GM23338 (cell line): ENCODE measurements around the gene RGCC. TPM values are rescaled to one million over a fixed set of nuclear protein-coding genes. Genes with fewer than 3 reads are reported as not detected.

Experiments used
- ATAC-seq: fragments of 200-7000 bp; cut with Tn5 transposase; 3 replicates; pipeline ENCODE4 v1.9.1; 2020
- DNase-seq: peaks from one replicate; pipeline ENCODE4 v3.0.0-alpha.2; 2015; ENCODE audit warnings: low spot score
- H2AFZ ChIP-seq: fragments of 200-600 bp; sonication (generic); 2 replicates; pipeline ENCODE4 v1.8.0; 2016; ENCODE audit warnings: antibody characterized with exemption, mild to moderate bottlenecking, moderate library complexity
- H3F3A ChIP-seq: fragments of 200-600 bp; sonication (generic); replicated peaks from 2 replicates; pipeline ENCODE4 v1.8.0; 2017; ENCODE audit warnings: antibody characterized with exemption, mixed run types, low read depth
- H3K27ac ChIP-seq: fragments of 200-600 bp; sonication (generic); 2 replicates; pipeline ENCODE4 v1.6.1; 2016; ENCODE audit warnings: low read depth
- H3K27me3 ChIP-seq: fragments of 200-600 bp; sonication (generic); 2 replicates; pipeline ENCODE4 v1.8.0; 2016; ENCODE audit warnings: mild to moderate bottlenecking, mixed run types, moderate library complexity; ENCODE audit not compliant: insufficient read depth
- H3K36me3 ChIP-seq: fragments of 200-600 bp; sonication (generic); 2 replicates; pipeline ENCODE4 v1.8.0; 2016; ENCODE audit warnings: mild to moderate bottlenecking; ENCODE audit not compliant: insufficient read depth
- H3K4me1 ChIP-seq: fragments of 200-600 bp; sonication (generic); 2 replicates; pipeline ENCODE4 v1.8.0; 2016; ENCODE audit warnings: mild to moderate bottlenecking, moderate library complexity; ENCODE audit not compliant: insufficient read depth
- H3K4me2 ChIP-seq: fragments of 200-600 bp; sonication (generic); 2 replicates; pipeline ENCODE4 v1.7.1; 2017; ENCODE audit warnings: mixed run types
- H3K4me3 ChIP-seq: fragments of 200-600 bp; sonication (generic); 2 replicates; pipeline ENCODE4 v1.6.1; 2016; ENCODE audit warnings: mixed run types
- H3K79me2 ChIP-seq: fragments of 200-600 bp; sonication (generic); replicated peaks from 2 replicates; pipeline ENCODE4 v1.8.0; 2017; ENCODE audit warnings: mild to moderate bottlenecking; ENCODE audit not compliant: insufficient read depth
- H3K9me2 ChIP-seq: fragments of 200-600 bp; sonication (generic); 2 replicates; pipeline ENCODE4 v1.8.0; 2017; ENCODE audit not compliant: insufficient read depth
- H4K20me1 ChIP-seq: fragments of 200-600 bp; sonication (generic); replicated peaks from 2 replicates; pipeline ENCODE4 v1.8.0; 2017; ENCODE audit warnings: mild to moderate bottlenecking; ENCODE audit not compliant: insufficient read depth
- H3K27ac Mint-ChIP-seq: 2 replicates; pipeline ENCODE4 v1.8.0; 2020; ENCODE audit warnings: inconsistent platforms, mild to moderate bottlenecking, moderate library complexity, mixed read lengths
- H3K27me3 Mint-ChIP-seq: 3 replicates; pipeline ENCODE4 v1.8.0; 2022; ENCODE audit warnings: low read depth, mild to moderate bottlenecking, moderate library complexity, mixed read lengths, inconsistent platforms; ENCODE audit not compliant: insufficient read depth, poor library complexity
- H3K36me3 Mint-ChIP-seq: 3 replicates; pipeline ENCODE4 v1.8.0; 2021; ENCODE audit warnings: low read depth, mild to moderate bottlenecking, inconsistent platforms, moderate library complexity, mixed read lengths
- H3K4me1 Mint-ChIP-seq: 3 replicates; pipeline ENCODE4 v1.8.0; 2020; ENCODE audit warnings: mild to moderate bottlenecking, inconsistent platforms, mixed read lengths
- H3K4me3 Mint-ChIP-seq: 3 replicates; pipeline ENCODE4 v1.8.0; 2021; ENCODE audit warnings: moderate library complexity, mild to moderate bottlenecking, inconsistent platforms, mixed read lengths
- H3K9me3 Mint-ChIP-seq: 3 replicates; pipeline ENCODE4 v1.8.0; 2020; ENCODE audit warnings: moderate library complexity, mild to moderate bottlenecking, inconsistent platforms, mixed read lengths
- CREB1 ChIP-seq: fragments of 250-450 bp; sonication (Bioruptor Pico); IDR thresholded peaks from 2 replicates; pipeline ENCODE4 v1.5.0; 2020; ENCODE audit warnings: low read depth, mild to moderate bottlenecking, moderate library complexity
- EZH2 ChIP-seq: fragments of 200-600 bp; sonication (generic); IDR thresholded peaks from one replicate; pipeline ENCODE4 v1.8.0; 2017; ENCODE audit warnings: antibody characterized with exemption, mild to moderate bottlenecking, low read depth; ENCODE audit not compliant: unreplicated experiment
- EZH2phosphoT487 ChIP-seq: fragments of 200-600 bp; sonication (generic); IDR thresholded peaks from one replicate; pipeline ENCODE4 v1.8.1; 2018; ENCODE audit warnings: antibody characterized with exemption; ENCODE audit not compliant: unreplicated experiment
- JUNB ChIP-seq: IDR thresholded peaks from one replicate; pipeline ENCODE4 v1.6.1; 2016; ENCODE audit warnings: antibody characterized with exemption; ENCODE audit not compliant: unreplicated experiment
- POLR2AphosphoS5 ChIP-seq: IDR thresholded peaks from 2 replicates; pipeline ENCODE4 v1.6.1; 2016; ENCODE audit warnings: antibody characterized with exemption, low read depth
- ZNF114 ChIP-seq: fragments of 250-450 bp; sonication (Bioruptor Pico); IDR thresholded peaks from 2 replicates; pipeline ENCODE4 v1.5.0; 2020; ENCODE audit warnings: mild to moderate bottlenecking, moderate library complexity
- ZNF331 ChIP-seq: fragments of 250-450 bp; sonication (Bioruptor Pico); IDR thresholded peaks from 2 replicates; pipeline ENCODE4 v1.5.0; 2020; ENCODE audit warnings: low read depth, mild to moderate bottlenecking, moderate library complexity
- polyA plus RNA-seq: library from polyadenylated mRNA; unstranded; fragments of >200 nt; fragmentation: Nextera tagmentation; extraction: Ambion mirVana; gene quantifications from 2 replicates; pipeline ENCODE4 v1.2.1, GENCODE V29; 2016
- total RNA-seq: library from RNA; depleted of rRNA; stranded (reverse); fragments of >200 nt; shearing (Covaris generic); gene quantifications from 2 replicates; pipeline ENCODE4 v1.2.3, GENCODE V29; 2014
- TF ChIP-seq, protein P1 (sequence below): fragments of 250-450 bp; sonication (Bioruptor Pico); IDR thresholded peaks from 2 replicates; pipeline ENCODE4 v1.5.0; 2020; ENCODE audit warnings: mild to moderate bottlenecking, moderate library complexity
- TF ChIP-seq, protein P2 (sequence below), 2 experiments: fragments of 200-600 bp in 1 of 2; sonication (generic) in 1 of 2; conservative IDR thresholded peaks; 2 replicates each; pipeline versions ENCODE4 v1.5.1 to v1.6.1; 2016 to 2017; ENCODE audit warnings: antibody characterized with exemption in 2 of 2, low read depth in 2 of 2, mild to moderate bottlenecking in 2 of 2, moderate library complexity in 1 of 2

RGCC gene
- total and polyA plus RNA-seq, 2 experiments from 2014 or later, result 0.65 to 0.66 TPM

DNA sequence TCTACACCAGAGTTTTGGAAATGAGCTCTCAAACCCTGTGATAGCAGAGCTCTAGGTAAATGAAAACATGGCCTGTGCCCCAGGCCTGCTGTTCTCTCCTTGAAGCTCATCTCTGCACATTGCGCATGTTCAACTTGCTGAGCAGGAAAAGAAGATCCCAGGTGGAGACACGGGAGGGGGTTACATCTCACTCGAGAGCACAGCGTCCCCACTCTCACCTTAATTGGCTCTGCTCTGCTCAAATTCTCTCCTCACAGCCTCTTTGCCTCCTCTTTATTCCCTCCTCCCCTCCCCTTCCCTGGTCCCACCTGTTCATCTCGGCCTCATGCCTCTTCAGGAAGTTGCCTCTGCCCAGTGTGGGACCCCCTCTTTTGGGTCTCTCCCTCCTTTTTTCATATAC, 44.7 kb downstream of the RGCC start:
- H3K4me1 ChIP-seq, result no peaks in the 10 kb centered on the region
- no peaks in the 10 kb centered on the region for H3F3A ChIP-seq
- no peak for DNase-seq
- H3K79me2 ChIP-seq, result no peaks in the 10 kb centered on the region
- no peak for ATAC-seq
- H2AFZ ChIP-seq, result no peak overlapping the region
- Mint-ChIP-seq H3K4me1 (no peaks in the 10 kb centered on the region), H3K27ac (no peak overlapping the region), H3K9me3 (peaks cover 7% of the 10 kb centered on the region; the same call in 1 of the 3 replicates), H3K4me3 (no peak overlapping the region), H3K27me3 (peaks cover 2% of the 10 kb centered on the region), H3K36me3 (no peaks in the 10 kb centered on the region)
- no peaks in the 10 kb centered on the region for H3K27me3 ChIP-seq
- peaks cover 11% of the 10 kb centered on the region; the same call in 1 of the 2 replicates for H3K9me2 ChIP-seq
- H3K27ac ChIP-seq, result no peak overlapping the region
- TF ChIP-seq EZH2phosphoT487 (no peak), EZH2 (no peak), POLR2AphosphoS5 (no peak), JUNB (no peak), ZNF331 (CRISPR knock-in tag) (no peak), ZNF114 (CRISPR knock-in tag) (no peak)
- H3K4me2 ChIP-seq, result no peak overlapping the region
- H3K36me3 ChIP-seq, result no peaks in the 10 kb centered on the region
- no peaks in the 10 kb centered on the region for H4K20me1 ChIP-seq
- H3K4me3 ChIP-seq, result no peak overlapping the region

DNA sequence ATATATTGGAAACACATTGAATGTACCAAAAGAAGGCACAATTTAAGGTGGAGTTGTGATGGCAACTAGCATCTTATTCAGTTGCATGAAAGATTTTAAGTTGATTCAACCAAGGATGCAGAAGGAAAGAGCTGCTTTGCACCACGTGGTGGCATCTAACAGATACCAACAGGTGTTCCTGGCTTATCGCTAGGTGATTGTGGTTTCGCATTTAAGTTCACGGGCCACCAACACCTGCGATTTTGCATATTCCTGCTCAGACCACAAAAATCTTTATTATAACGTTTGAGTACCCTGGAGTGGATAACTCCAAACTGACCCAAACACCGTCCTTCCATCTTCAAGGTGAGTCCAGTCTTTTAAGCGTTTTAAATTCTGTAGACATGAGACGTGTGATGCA, 45.3 kb downstream of the RGCC start:
- Histone ChIP-seq H3F3A (no peaks in the 10 kb centered on the region), H3K4me3 (no peak overlapping the region), H3K9me2 (peaks cover 6% of the 10 kb centered on the region; the same call in 1 of the 2 replicates), H3K27ac (no peak overlapping the region), H3K36me3 (no peaks in the 10 kb centered on the region), H3K27me3 (no peaks in the 10 kb centered on the region), H3K4me2 (no peak overlapping the region), H2AFZ (no peak overlapping the region), H3K79me2 (no peaks in the 10 kb centered on the region), H4K20me1 (no peaks in the 10 kb centered on the region), H3K4me1 (no peaks in the 10 kb centered on the region)
- Mint-ChIP-seq H3K36me3 (no peaks in the 10 kb centered on the region), H3K4me1 (no peaks in the 10 kb centered on the region), H3K9me3 (peaks cover 7% of the 10 kb centered on the region; the same call in 1 of the 3 replicates), H3K4me3 (no peak overlapping the region), H3K27me3 (peaks cover 2% of the 10 kb centered on the region), H3K27ac (no peak overlapping the region)
- TF ChIP-seq, protein P1, sequence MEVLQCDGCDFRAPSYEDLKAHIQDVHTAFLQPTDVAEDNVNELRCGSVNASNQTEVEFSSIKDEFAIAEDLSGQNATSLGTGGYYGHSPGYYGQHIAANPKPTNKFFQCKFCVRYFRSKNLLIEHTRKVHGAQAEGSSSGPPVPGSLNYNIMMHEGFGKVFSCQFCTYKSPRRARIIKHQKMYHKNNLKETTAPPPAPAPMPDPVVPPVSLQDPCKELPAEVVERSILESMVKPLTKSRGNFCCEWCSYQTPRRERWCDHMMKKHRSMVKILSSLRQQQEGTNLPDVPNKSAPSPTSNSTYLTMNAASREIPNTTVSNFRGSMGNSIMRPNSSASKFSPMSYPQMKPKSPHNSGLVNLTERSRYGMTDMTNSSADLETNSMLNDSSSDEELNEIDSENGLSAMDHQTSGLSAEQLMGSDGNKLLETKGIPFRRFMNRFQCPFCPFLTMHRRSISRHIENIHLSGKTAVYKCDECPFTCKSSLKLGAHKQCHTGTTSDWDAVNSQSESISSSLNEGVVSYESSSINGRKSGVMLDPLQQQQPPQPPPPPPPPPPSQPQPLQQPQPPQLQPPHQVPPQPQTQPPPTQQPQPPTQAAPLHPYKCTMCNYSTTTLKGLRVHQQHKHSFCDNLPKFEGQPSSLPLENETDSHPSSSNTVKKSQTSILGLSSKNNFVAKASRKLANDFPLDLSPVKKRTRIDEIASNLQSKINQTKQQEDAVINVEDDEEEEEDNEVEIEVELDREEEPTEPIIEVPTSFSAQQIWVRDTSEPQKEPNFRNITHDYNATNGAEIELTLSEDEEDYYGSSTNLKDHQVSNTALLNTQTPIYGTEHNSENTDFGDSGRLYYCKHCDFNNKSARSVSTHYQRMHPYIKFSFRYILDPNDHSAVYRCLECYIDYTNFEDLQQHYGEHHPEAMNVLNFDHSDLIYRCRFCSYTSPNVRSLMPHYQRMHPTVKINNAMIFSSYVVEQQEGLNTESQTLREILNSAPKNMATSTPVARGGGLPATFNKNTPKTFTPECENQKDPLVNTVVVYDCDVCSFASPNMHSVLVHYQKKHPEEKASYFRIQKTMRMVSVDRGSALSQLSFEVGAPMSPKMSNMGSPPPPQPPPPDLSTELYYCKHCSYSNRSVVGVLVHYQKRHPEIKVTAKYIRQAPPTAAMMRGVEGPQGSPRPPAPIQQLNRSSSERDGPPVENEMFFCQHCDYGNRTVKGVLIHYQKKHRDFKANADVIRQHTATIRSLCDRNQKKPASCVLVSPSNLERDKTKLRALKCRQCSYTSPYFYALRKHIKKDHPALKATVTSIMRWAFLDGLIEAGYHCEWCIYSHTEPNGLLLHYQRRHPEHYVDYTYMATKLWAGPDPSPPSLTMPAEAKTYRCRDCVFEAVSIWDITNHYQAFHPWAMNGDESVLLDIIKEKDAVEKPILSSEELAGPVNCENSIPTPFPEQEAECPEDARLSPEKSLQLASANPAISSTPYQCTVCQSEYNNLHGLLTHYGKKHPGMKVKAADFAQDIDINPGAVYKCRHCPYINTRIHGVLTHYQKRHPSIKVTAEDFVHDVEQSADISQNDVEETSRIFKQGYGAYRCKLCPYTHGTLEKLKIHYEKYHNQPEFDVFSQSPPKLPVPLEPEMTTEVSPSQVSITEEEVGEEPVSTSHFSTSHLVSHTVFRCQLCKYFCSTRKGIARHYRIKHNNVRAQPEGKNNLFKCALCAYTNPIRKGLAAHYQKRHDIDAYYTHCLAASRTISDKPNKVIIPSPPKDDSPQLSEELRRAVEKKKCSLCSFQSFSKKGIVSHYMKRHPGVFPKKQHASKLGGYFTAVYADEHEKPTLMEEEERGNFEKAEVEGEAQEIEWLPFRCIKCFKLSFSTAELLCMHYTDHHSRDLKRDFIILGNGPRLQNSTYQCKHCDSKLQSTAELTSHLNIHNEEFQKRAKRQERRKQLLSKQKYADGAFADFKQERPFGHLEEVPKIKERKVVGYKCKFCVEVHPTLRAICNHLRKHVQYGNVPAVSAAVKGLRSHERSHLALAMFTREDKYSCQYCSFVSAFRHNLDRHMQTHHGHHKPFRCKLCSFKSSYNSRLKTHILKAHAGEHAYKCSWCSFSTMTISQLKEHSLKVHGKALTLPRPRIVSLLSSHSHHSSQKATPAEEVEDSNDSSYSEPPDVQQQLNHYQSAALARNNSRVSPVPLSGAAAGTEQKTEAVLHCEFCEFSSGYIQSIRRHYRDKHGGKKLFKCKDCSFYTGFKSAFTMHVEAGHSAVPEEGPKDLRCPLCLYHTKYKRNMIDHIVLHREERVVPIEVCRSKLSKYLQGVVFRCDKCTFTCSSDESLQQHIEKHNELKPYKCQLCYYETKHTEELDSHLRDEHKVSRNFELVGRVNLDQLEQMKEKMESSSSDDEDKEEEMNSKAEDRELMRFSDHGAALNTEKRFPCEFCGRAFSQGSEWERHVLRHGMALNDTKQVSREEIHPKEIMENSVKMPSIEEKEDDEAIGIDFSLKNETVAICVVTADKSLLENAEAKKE, result no peak
- TF ChIP-seq CREB1 (CRISPR knock-in tag) (no peak), JUNB (no peak), ZNF114 (CRISPR knock-in tag) (no peak), EZH2phosphoT487 (no peak), EZH2 (no peak)
- TF ChIP-seq, protein P2, sequence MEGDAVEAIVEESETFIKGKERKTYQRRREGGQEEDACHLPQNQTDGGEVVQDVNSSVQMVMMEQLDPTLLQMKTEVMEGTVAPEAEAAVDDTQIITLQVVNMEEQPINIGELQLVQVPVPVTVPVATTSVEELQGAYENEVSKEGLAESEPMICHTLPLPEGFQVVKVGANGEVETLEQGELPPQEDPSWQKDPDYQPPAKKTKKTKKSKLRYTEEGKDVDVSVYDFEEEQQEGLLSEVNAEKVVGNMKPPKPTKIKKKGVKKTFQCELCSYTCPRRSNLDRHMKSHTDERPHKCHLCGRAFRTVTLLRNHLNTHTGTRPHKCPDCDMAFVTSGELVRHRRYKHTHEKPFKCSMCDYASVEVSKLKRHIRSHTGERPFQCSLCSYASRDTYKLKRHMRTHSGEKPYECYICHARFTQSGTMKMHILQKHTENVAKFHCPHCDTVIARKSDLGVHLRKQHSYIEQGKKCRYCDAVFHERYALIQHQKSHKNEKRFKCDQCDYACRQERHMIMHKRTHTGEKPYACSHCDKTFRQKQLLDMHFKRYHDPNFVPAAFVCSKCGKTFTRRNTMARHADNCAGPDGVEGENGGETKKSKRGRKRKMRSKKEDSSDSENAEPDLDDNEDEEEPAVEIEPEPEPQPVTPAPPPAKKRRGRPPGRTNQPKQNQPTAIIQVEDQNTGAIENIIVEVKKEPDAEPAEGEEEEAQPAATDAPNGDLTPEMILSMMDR (conservative IDR thresholded peaks at IDR 0.05; ENCODE audit: low read depth in 2 of 2), result no peak
- ATAC-seq, result no peak
- DNase-seq, result no peak
